Stomach (tissue), 4 donors: ENCODE results near the gene CPED1.

Source experiments
- POLR2A ChIP-seq, 4 donors: fragments of 450-650 bp; IDR thresholded peaks; one replicate each; pipeline ENCODE4 v1.6.1; 2016; ENCODE audit warnings: antibody characterized with exemption in 4 of 4, control low read depth in 2 of 4, mild to moderate bottlenecking in 1 of 4, moderate library complexity in 1 of 4
- TF ChIP-seq, protein P1 (sequence below), 7 experiments: fragments of 450-650 bp in 4 of 7; fragments of 200-600 bp in 3 of 7; sonication (generic) in 3 of 7; IDR thresholded peaks; one replicate each; pipeline ENCODE4 v1.5.1; 2016 to 2019; ENCODE audit warnings: antibody characterized with exemption in 7 of 7, control low read depth in 2 of 7, mild to moderate bottlenecking in 1 of 7

DNA sequence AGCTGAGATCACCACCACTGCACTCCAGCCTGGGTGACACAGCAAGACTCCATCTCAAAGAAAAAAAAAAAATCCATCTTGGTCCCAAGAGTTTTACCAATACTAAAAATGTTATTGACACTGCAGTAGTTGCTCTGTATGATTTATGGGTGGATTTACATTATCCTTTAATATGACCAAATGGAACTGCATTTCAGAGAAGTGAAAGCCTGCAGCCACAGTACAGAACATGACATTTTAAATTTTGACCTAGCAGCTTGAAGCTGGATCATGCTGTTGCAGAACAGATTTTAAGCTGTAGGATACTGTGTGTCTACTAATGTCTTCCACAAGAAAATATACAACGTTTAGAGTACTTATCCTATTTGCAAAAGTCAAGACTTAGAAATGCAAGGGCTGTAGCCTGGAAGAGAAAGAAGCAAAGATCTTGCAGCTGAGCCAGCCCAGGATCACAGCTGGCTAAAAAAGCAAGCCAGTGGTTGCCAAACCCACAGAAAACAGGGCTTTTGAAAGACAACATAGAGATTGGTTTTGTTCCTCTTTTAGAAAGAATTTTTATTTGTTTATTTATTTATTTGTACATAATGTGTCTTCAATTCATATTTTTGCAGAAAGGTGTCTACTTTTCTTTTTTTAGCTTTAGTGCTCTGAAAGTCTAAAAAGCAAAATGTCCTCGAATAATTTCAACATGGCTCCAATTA lies 285.1 kb downstream of the CPED1 start:
- TF ChIP-seq, protein P1, sequence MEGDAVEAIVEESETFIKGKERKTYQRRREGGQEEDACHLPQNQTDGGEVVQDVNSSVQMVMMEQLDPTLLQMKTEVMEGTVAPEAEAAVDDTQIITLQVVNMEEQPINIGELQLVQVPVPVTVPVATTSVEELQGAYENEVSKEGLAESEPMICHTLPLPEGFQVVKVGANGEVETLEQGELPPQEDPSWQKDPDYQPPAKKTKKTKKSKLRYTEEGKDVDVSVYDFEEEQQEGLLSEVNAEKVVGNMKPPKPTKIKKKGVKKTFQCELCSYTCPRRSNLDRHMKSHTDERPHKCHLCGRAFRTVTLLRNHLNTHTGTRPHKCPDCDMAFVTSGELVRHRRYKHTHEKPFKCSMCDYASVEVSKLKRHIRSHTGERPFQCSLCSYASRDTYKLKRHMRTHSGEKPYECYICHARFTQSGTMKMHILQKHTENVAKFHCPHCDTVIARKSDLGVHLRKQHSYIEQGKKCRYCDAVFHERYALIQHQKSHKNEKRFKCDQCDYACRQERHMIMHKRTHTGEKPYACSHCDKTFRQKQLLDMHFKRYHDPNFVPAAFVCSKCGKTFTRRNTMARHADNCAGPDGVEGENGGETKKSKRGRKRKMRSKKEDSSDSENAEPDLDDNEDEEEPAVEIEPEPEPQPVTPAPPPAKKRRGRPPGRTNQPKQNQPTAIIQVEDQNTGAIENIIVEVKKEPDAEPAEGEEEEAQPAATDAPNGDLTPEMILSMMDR (IDR thresholded peaks at IDR 0.05): no peak
- no peak for TF ChIP-seq POLR2A (IDR thresholded peaks at IDR 0.05)
